ENCODE measurements around the gene GPBAR1. TPM values are rescaled to one million over a fixed set of nuclear protein-coding genes. Genes with fewer than 3 reads are reported as not detected.

Gene GPBAR1
- total and polyA plus RNA-seq, 12 donors, result 0.36 to 3.7 (median 1.5) TPM

- H3K4me1 ChIP-seq, result peaks cover 12 to 45% (median 39%) of the 10 kb centered on the region in 9 donors
- TF ChIP-seq CTCF (IDR thresholded peaks at IDR 0.05), result no peak
- H3K27ac ChIP-seq, result peak overlapping the region in 5 of 10 donors; percentile 10 to 90 (median 41)
- H3K4me3 ChIP-seq, result no peak overlapping the region
- WGBS, 2 donors, result 80 to 85% methylated on average over 9 of the region's 9 CpGs
- H3K9me3 ChIP-seq, result no peaks in the 10 kb centered on the region
- DNase-seq, result no peak
- intact Hi-C loops (cut with DNase I), result loop anchor here in 2 of 10 donors (10.0 kb wide), 2 partner anchors 189 to 379 kb away; partner anchors contain the start of genes BCS1L (in 1 of the 2) and ZNF142 (in 1 of the 2)
- H3K36me3 ChIP-seq, result peaks cover 2 to 81% (median 58%) of the 10 kb centered on the region in 9 donors
- H3K27me3 ChIP-seq, result no peaks in the 10 kb centered on the region
- ATAC-seq, result no peak
Observed at GRCh38 chr2:218275371-218276072, 14.7 kb downstream of the GPBAR1 start.

DNA sequence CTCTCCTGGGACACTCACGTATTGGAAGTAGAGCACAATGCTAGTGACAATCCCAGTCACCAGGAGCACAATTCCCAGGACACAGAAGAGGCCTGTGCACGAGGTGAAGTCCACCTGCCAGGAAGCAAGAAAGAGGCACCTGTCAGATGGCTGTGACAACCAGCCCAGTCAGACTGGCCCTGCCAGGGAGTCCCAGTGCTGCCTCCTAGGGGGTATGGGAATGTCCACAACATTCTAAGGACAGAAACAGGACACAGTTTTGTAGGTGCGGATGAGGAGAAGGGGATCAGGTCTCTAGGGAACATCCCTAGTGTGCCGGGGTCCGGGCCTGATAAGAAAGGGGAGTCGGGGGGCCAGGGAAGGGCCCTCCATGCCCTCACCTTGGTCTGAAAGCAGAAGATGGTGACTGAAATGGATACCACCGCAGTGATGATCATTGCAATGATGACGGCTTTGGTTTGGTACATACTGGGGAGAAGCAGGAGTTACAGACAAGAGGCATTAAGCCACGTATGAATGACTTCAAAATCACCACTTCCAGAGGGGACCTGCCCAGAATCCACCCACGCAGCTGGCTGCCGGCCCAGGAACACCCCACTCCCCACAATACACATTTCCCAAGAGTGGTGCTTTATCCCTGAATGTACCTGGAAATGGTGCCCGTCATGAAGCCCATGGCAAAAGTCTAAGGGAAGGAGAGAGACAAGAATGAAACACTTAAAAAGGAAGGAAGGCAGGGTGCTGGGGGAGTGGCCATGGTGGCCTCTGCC is 16.4 kb downstream of the GPBAR1 start:
- H3K9me3 ChIP-seq, result no peaks in the 10 kb centered on the region
- no peak overlapping the region for H3K4me3 ChIP-seq
- ATAC-seq (no peak), DNase-seq (no peak)
- no peak for TF ChIP-seq CTCF (IDR thresholded peaks at IDR 0.05)
- 77 to 79% methylated on average over 12 of the region's 12 CpGs for WGBS, 2 donors
- no peaks in the 10 kb centered on the region for H3K27me3 ChIP-seq
- peaks cover 6 to 94% (median 70%) of the 10 kb centered on the region in 9 donors for H3K36me3 ChIP-seq
- H3K27ac ChIP-seq, result peak overlapping the region in 1 of 10 donors; percentile 17
- peaks cover 17 to 41% (median 34%) of the 10 kb centered on the region in 9 donors for H3K4me1 ChIP-seq
- intact Hi-C loops (cut with DNase I), result loop anchor here in 2 of 10 donors (10.0 kb wide), 2 partner anchors 188 to 378 kb away; partner anchors contain the start of genes BCS1L (in 1 of the 2) and ZNF142 (in 1 of the 2)

DNA sequence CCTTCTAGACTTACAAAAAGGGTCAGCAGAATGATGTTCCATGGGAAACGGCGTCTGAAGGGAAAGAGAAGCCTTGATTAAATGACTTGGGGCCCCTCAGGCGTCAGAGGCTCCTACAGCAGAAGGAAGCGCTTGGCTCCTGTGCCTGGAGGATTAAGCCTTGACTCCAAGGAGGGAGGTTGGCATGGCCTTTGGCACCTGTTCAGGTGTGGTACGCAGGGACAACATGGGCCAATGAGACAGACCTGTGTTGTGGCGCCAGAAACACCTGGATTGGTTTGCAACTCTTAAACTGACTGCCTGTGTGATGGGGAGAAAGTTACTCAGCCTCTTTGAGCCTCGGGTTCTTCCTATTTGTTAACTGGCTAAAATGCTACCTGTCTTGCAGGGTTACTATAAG is 17.1 kb downstream of the GPBAR1 start:
- no peak overlapping the region for H3K4me3 ChIP-seq
- DNase-seq (no peak), ATAC-seq (no peak)
- TF ChIP-seq CTCF (IDR thresholded peaks at IDR 0.05), result no peak
- peaks cover 20 to 41% (median 34%) of the 10 kb centered on the region in 9 donors for H3K4me1 ChIP-seq
- H3K36me3 ChIP-seq, result peaks cover 6 to 100% (median 70%) of the 10 kb centered on the region in 9 donors
- WGBS, 2 donors, result 80 to 89% methylated on average over 7 of the region's 7 CpGs
- no peaks in the 10 kb centered on the region for H3K27me3 ChIP-seq
- intact Hi-C loops (cut with DNase I), result loop anchor here in 2 of 10 donors (10.0 kb wide), 2 partner anchors 187 to 377 kb away; partner anchors contain the start of genes BCS1L (in 1 of the 2) and ZNF142 (in 1 of the 2)
- H3K9me3 ChIP-seq, result no peaks in the 10 kb centered on the region
- no peak overlapping the region for H3K27ac ChIP-seq
